Right atrium auricular region (tissue), 2 donors: ENCODE measurements around the gene SNAPC4. TPM values are rescaled to one million over a fixed set of nuclear protein-coding genes. Genes with fewer than 3 reads are reported as not detected.

Source experiments
- total RNA-seq, 2 donors: library from RNA; depleted of rRNA; stranded (reverse); fragments of >200 nt; gene quantifications; one replicate each; pipeline ENCODE4 v1.1.0, GENCODE V29; 2016

The SNAPC4 gene
- total RNA-seq, 2 donors from 2014 or later, result 2.5 to 4.4 TPM

Other genes with a start within 250 kb of the SNAPC4 start
- gene LHX3, start 195.0 kb downstream of the SNAPC4 start, total RNA-seq, result under 1 TPM in 1 of 2 donors, not detected in 1; 0.16 TPM
- gene QSOX2, start 154.4 kb downstream of the SNAPC4 start, total RNA-seq, result 1 to 10 TPM; 3.2 to 6.3 TPM
- gene CCDC187, start 96.1 kb downstream of the SNAPC4 start, total RNA-seq, result not detected
- 10 to 100 TPM; 39.4 to 44.5 TPM for gene GPSM1, start 72.6 kb downstream of the SNAPC4 start, total RNA-seq
- 10 to 100 TPM; 15.4 to 36.6 TPM for gene DNLZ, start 36.4 kb downstream of the SNAPC4 start, total RNA-seq
- gene CARD9, start 26.5 kb downstream of the SNAPC4 start, total RNA-seq, result 1 to 10 TPM in 1 of 2 donors, under 1 TPM in 1; 0.15 to 1.1 TPM
- gene ENTR1, start 10.4 kb upstream of the SNAPC4 start, total RNA-seq, result 10 to 100 TPM; 10.3 to 17.6 TPM
- gene PMPCA, start 10.5 kb upstream of the SNAPC4 start, total RNA-seq, result 10 to 100 TPM; 40.8 to 47.4 TPM
- 1 to 10 TPM; 6.4 to 9.1 TPM for gene INPP5E, start 39.7 kb upstream of the SNAPC4 start, total RNA-seq
- gene SEC16A, start 82.9 kb upstream of the SNAPC4 start, total RNA-seq, result 10 to 100 TPM; 32.6 to 41.6 TPM
- gene NOTCH1, start 145.9 kb upstream of the SNAPC4 start, total RNA-seq, result 10 to 100 TPM; 14.2 to 39.7 TPM